Fibroblast of lung (primary cell): ENCODE results near the gene LARP4B.

Experiments
- EZH2 ChIP-seq: IDR thresholded peaks from 2 replicates; pipeline ENCODE4 v1.5.1; 2012; ENCODE audit warnings: low read length, control low read depth, mild to moderate bottlenecking; ENCODE audit errors: missing control alignments
- TF ChIP-seq, protein P1 (sequence below), 2 donors: IDR thresholded peaks in 1 of 2; conservative IDR thresholded peaks in 1 of 2; 1 replicate in 1 of 2; 2 replicates in 1 of 2; pipeline ENCODE4 v1.5.1; 2011 to 2012; ENCODE audit warnings: low read length in 2 of 2, control low read depth in 1 of 2, inconsistent platforms in 1 of 2, low read depth in 1 of 2, mild to moderate bottlenecking in 1 of 2

DNA sequence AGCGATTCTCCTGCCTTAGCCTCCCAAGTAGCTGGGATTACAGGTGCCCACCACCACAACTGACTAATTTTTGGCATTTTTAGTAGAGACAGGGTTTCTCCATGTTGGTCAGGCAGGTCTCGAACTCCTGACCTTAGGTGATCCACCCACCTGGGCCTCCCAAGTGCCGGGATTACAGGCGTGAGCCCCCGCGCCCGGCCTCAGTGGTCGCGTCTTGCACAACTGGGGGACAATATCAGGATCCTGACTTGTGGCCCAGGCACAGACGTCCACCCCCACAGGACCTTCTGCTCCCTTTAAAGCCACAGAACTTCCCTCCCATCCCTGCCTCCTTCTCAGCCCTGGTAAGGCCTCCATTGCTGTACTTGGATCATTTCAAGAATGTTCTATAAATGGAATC, 16.8 kb upstream of the LARP4B start:
- TF ChIP-seq, protein P1, sequence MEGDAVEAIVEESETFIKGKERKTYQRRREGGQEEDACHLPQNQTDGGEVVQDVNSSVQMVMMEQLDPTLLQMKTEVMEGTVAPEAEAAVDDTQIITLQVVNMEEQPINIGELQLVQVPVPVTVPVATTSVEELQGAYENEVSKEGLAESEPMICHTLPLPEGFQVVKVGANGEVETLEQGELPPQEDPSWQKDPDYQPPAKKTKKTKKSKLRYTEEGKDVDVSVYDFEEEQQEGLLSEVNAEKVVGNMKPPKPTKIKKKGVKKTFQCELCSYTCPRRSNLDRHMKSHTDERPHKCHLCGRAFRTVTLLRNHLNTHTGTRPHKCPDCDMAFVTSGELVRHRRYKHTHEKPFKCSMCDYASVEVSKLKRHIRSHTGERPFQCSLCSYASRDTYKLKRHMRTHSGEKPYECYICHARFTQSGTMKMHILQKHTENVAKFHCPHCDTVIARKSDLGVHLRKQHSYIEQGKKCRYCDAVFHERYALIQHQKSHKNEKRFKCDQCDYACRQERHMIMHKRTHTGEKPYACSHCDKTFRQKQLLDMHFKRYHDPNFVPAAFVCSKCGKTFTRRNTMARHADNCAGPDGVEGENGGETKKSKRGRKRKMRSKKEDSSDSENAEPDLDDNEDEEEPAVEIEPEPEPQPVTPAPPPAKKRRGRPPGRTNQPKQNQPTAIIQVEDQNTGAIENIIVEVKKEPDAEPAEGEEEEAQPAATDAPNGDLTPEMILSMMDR (conservative IDR thresholded peaks at IDR 0.05 in 1 of 2, IDR thresholded peaks at IDR 0.05 in 1 of 2; ENCODE audit: low read depth in 1 of 2, low read length in 2 of 2), result no peak
- no peak for TF ChIP-seq EZH2
